IPS-NIHi7 (cell line): Measurements from ENCODE around the gene SAMD13.

Experiments used
- DNase-seq: peaks from one replicate; pipeline ENCODE4 v3.0.0; 2012; ENCODE audit warnings: mixed read lengths; ENCODE audit errors: extremely low spot score

Gene SAMD13

GRCh38 chr1:84373436-84374141 is 72.1 kb downstream of the SAMD13 start:
- DNase-seq, result no peak

GRCh38 chr1:84374991-84375696 is 73.6 kb downstream of the SAMD13 start:
- DNase-seq, result no peak

GRCh38 chr1:84376000-84376910 is 74.7 kb downstream of the SAMD13 start:
- no peak for DNase-seq

- no peak for DNase-seq
These were observed 76.1 kb downstream of the SAMD13 start for GRCh38 chr1:84377480-84378095.

- DNase-seq, result no peak
These were observed 77.8 kb downstream of the SAMD13 start for GRCh38 chr1:84379138-84379916.

GRCh38 chr1:84379917-84380180 is 78.3 kb downstream of the SAMD13 start:
- no peak for DNase-seq

- DNase-seq, result no peak
These were observed 80.6 kb downstream of the SAMD13 start for GRCh38 chr1:84382127-84382526.

GRCh38 chr1:84385347-84385746 is 83.8 kb downstream of the SAMD13 start:
- DNase-seq, result no peak

- no peak for DNase-seq
These were observed 85.4 kb downstream of the SAMD13 start for GRCh38 chr1:84386716-84387479.

- peak; percentile 53 for DNase-seq
These were observed 86.1 kb downstream of the SAMD13 start for GRCh38 chr1:84387480-84388163.

GRCh38 chr1:84390226-84390625 is 88.7 kb downstream of the SAMD13 start:
- no peak for DNase-seq

- no peak for DNase-seq
These were observed 97.0 kb downstream of the SAMD13 start, which contains the start of gene DNASE2B for GRCh38 chr1:84398175-84399155. DNASE2B (plus strand) TSS chr1:84398484; CDS start chr1:84398565, 81 bp downstream.
